ENCODE results near the gene UBE3C.

DNA sequence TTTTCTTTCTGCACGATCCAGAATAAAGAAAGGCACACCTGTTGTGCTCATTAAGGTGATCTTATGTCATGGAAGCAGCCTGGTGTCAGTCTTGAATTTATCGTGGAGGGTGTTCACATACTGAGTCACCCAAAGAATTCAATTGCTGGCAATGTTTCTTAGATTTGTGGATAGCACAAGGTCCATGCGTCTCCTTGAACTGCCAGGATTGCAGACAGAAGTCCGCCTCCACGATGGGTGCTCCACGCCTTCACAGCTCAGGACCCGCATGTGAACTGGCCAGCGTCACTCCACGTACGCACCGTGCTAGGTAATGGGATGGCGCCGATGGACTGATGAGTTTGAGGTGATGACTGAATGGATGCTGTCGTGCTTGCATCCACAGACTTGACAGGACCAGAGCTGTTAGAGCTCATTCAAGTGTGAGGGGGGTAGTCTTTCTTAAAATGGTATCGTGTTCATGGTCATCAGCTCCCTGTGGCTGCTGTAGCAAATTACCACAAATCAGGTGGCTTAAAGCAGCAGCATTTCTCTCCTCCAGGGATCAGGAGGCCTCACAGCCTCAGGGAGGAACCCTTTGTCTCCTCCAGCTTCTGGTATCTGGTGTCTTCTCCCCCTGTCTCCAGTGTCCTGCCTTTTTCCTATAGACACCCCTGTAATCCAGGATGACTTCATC lies 132.7 kb downstream of the UBE3C start:
- TF ChIP-seq CTCF (IDR thresholded peaks at IDR 0.05) (no peak), POLR2A (IDR thresholded peaks at IDR 0.05) (no peak), POLR2AphosphoS5 (IDR thresholded peaks at IDR 0.05) (no peak)
